NCI-H2227 (cell line): ENCODE measurements around the gene PPP1R3G.

ENCODE experiments used
- DNase-seq: peaks from one replicate; lab custom pipeline; 2025; ENCODE audit not compliant: unreplicated experiment; lab: John Stamatoyannopoulos, UW

The PPP1R3G gene

DNA sequence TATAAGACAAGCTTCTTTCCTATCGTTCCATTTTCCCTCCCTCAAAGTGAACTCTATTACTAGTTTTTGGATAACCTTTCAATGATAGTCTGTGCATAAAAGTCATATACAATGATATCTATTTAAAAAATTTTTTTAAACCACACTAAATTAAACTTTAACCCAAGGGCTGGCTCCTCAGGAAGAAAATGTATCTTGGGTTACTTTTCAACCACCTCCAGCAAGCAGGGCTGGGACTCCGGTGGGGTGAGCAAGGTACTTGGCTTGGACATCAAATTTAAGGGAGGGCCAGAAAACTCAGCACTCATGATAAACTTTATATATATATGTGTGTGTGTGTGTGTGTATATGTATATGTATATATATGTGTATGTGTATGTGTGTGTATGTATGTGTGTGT, 13.9 kb upstream of the PPP1R3G start:
- no peak for DNase-seq

DNA sequence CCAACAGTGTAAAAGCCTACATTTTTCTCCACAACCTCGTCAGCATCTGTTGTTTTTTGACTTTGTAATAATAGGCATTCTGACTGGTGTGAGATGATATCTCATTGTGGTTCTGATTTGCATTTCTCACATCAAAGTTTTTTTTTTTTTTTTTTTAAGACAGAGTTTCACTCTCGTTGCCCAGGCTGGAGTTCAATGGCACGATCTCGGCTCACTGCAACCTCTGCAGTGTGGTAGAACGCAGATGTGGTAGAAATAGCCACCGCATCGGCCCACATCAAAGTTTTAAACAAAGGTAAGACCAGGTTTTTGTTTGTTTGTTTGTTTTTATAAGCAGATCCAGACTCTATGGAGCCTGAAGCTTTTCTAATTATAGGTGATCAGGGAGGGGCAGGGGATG, 12.7 kb upstream of the PPP1R3G start:
- no peak for DNase-seq

DNA sequence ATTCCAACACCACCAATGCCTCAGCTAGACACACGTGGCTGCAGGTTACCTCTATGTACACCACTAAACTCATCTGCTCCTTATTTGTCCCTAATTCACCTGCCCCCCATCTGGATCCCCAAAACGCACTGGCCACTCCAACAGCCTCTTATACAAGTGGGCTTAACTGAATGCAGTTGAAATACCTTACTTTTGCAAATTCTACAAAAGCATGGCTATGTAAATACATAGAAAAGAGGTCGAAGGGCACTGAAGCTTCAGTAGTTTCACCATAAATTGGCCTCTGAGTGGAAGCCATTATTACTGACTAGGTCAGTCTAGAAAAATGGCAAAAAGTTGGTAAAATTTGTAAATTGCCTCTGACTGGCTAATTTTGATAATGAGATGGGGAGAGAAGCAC, 11.1 kb upstream of the PPP1R3G start:
- DNase-seq = no peak

- no peak for DNase-seq
Measured at GRCh38 chr6:5076931-5077330, 8.2 kb upstream of the PPP1R3G start.

GRCh38 chr6:5078121-5078669, 6.9 kb upstream of the PPP1R3G start:
- no peak for DNase-seq

DNA sequence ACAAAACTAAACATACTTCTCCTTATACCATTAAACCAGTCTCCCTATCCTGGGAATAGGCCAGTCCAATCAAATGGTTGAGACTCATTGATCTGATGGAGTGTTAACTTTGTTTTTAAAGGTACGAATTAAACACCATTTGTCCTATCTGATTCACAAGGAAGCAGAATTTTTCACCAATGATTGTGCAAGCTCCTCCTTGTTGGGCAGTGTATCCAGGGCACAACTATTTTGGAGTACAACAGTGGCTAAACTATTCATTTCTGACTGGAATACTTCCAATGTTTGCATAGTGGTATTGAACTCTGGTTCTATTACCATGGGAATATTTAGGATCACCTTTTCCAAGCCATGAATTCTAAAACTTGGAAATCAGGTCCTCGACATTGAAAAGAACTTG, 5.4 kb upstream of the PPP1R3G start:
- DNase-seq = no peak

DNA sequence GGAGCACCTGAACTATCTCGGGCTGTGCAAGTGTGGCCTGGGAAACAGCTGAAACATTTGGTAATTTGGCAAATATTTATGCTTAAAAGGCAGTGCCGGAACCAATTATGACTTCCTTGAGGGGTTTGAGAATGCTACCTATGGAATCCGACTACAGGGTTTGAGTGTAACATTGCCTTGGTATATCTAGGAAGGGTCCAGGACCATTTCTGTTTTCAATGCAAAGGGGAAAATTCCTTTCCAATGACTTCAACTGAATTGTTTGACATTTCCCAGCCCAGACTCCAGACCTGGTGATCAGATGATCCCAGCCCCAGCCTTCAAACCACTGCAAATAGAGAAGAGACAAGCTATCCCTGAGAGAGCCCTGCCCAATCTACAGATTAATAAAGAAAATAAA, 4.6 kb upstream of the PPP1R3G start:
- DNase-seq = no peak

- no peak for DNase-seq
Measured at GRCh38 chr6:5081182-5081581, 4.0 kb upstream of the PPP1R3G start.

- DNase-seq = no peak
Measured at GRCh38 chr6:5081955-5082354, 3.2 kb upstream of the PPP1R3G start.

DNA sequence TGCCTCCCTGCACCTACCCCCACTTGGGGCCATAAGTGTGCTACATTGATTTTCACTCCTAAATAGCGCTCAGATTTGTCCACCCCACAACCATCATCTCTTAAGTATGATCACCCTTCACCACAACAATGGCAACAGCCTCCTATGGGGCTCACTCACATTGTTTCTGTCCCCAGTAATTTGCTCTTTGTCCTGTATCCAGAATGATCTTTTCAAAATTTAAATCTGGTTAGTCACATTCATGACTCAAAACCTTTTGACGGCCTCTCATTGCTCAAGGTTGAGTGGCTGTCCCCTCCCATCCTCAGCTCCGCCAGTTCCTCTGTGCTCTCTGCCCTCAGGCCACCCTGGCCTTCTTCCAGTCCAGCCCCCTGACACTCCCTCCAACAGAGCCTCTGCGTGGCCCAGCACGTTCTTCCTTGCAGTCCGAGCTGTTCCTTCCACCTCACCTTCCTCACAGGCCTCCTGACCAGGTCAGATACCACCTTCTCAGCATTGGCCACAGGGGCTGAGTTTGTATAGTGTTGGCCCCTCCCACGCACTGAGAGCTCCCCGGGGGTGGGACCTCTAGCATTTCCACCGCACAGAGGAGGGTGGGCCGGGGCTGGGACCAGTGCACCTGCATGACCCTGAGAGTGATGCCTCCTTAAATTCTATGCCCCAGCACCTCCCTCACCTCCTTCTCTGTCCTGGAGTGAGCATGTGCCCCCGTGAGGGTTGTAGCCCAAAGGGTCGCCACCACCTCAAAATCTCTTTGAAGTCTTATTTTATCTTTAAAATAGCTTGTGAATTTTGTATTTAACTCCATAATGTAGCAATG, 2.4 kb upstream of the PPP1R3G start:
- DNase-seq = no peak

GRCh38 chr6:5083307-5083583, 1.9 kb upstream of the PPP1R3G start:
- DNase-seq = no peak

GRCh38 chr6:5083813-5084359, 1.3 kb upstream of the PPP1R3G start:
- DNase-seq = no peak

DNA sequence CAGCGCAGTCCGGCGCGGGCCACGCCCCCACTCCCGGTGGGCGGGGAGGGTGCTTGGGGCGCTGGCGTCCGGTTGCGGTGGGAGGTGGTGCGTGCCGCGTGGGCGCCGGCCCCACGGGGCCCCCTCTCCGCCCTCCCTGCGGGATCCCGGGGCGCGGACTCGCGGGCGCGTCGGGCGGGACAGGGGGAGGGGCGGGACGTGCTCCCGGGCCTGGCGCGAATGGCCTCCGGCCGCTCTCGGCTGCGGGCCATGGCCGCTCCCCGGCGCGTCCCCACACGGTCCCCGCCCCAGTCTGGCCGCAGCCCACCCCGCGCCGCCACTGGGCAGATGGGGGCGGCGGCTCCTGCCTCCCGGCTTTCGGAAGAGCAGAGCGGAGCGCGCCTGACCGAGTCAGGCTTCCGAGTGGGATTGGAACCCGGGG, 771 bp upstream of the PPP1R3G start:
- peak; percentile 59 for DNase-seq

GRCh38 chr6:5085648-5086293, 630 bp downstream of the PPP1R3G start:
- peak; percentile 81 for DNase-seq

DNA sequence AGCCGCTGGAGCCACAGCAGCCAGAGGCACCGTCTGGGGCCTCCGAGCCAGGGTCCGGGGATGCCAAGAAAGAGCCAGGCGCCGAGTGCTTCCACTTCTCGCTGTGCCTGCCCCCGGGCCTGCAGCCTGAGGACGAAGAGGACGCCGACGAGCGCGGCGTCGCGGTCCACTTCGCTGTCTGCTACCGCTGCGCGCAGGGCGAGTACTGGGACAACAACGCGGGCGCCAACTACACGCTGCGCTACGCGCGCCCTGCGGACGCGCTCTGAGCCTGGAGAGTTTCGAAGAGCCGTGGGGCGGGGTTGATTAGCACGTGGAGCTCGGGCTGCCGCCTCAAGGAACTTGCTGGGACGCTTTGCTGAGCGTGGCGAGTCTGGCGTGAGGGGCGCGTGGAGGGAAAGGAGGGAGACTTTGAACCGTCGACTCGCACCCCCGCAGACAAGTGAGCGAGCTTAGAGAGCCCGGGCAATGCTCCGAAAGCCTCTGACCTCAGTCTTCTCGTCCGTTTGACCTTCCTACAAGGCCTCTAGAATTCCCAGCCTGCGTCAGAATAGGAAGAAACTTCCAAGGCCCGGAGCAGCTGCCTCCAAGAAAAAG, 1.3 kb downstream of the PPP1R3G start:
- peak; percentile 22 for DNase-seq

- no peak for DNase-seq
Measured at GRCh38 chr6:5087389-5087788, 2.2 kb downstream of the PPP1R3G start.

DNA sequence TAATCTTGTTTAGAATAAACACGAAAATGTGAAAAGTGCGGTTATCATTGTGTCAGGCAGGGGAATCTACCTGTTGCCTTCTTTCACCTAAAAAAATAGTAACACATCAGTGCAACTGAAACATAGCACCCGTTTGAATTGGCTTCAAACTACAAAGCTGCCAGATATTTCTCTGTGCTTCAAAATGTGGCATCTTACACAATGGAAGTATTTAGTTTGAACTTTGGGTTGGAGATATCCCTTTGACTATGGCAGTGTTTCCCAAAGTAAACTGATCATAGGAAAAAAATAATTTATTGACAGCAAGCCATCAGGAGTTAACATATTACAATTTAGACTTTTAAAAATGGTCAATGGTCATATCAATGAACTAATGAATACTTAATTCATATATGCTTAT, 3.6 kb downstream of the PPP1R3G start:
- DNase-seq = no peak

DNA sequence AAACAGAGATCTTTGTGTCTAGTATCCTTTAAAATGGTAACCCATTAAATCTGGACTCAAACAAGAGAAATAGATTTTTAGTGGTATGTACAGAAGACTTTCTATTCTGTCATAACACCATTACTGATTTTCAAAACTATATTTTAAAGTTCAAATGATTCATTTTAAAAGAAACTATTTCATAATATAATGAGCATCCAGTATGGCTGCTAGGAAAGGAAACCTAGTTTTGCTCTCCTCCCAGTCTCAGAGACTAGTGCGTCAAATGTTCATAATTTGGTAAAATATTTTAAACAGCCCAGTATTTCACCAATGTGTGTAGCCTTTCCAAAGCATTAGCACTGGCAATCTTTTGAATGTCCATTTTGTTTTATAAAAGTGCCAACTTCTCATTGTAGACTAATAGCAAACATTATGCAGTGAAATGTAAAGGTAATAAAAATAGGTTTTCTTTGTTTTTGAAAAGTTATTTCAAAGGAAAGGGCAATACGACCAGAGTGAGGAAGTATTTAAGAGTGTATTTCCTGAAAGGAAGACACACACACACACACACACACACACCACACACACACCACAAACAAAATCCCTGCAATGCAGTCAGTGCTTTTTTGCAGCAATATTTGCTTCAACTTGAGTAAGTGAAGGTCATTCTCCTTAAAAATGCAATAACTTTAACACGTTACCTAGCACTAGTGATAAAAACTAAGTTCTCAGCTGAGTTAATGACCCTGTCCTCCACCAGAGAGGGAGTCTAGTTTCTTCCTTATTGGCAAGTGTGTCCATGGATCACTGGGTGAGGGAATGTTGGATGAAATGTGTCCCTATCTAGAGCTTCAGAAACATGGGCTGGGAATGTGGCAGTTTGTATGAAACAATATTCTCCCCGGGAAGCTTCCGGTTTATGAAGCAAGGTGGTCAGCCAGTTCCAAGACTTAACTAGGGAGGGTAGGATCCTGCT, 4.6 kb downstream of the PPP1R3G start:
- no peak for DNase-seq

DNA sequence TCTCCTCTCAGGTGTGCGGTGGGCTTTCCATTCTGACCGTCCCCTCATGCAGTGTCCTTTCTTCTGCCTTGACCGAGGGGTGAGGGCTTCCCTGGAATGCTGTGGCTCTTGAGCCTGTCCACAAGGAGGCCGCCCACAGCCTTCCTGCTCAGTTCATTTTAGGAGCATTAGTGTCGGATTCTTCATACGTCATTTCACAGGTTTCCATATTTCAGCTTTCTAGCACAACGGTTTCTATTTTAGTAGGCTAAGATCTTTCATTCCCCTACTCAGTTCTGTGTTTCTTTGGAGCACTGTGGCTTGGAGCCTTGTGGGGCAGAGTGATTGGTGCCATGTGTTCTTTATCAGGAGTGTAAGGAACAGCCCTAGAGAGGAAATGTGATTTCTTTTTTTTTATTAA, 5.5 kb downstream of the PPP1R3G start:
- no peak for DNase-seq

DNA sequence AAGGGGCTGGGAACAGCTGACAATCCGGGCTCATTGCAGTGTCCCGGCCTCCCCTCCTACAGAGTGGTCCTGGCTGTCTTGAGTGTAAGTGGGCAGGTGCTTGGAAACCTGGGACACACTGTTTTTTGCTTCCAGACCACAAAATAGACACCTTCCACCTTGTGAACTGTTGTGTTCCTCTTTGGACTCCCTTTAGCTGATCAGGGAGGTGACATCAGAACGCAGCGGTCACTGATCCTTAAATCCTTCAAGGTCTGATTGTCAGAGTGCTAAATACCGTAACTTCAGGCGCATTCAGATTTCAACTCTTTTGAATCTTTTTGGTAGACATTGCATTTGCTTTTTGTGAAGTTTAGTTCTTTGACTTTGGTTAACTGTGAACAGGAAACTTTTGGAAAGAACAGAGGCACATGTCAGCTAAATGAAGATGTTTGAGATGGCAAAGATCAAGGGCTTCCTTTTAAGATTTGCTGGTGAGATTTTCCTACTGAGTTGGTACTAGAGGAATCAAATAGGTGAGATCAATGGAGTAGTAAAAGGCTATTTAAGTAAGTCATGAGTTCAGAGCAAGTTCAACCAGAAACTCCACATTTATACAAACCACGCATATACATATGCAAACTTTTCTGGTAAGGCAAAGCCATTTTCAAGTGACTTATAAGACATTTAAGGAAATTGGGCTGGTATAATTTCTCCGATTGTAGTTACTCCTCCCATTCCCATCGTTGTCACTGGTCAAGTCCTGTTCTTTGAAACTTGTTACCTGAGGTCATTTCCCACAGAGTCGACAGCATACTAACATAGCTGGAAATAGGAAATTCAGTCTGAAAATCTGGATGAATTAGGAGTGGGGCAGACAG, 6.3 kb downstream of the PPP1R3G start:
- no peak for DNase-seq
